NCI-H82 (cell line): ENCODE results near the gene TBATA.
"Not testable (repeated sequence)": the region's sequence is repeated elsewhere in the genome, so short reads cannot be mapped to it uniquely, and the experiment has no call there.

Source experiments
- DNase-seq: peaks from one replicate; lab custom pipeline; 2025; lab: John Stamatoyannopoulos, UW

TBATA gene

GRCh38 chr10:70778267-70778924 is 6.8 kb downstream of the TBATA start:
- no peak for DNase-seq

GRCh38 chr10:70777063-70777875 is 7.9 kb downstream of the TBATA start:
- DNase-seq: no peak

- no peak for DNase-seq
These were observed 8.6 kb downstream of the TBATA start for GRCh38 chr10:70776455-70777005.

- DNase-seq: no peak
These were observed 9.3 kb downstream of the TBATA start for GRCh38 chr10:70775679-70776454.

- no peak for DNase-seq
These were observed 10.1 kb downstream of the TBATA start for GRCh38 chr10:70774810-70775678.

- DNase-seq: no peak
These were observed 11.0 kb downstream of the TBATA start for GRCh38 chr10:70773965-70774809.

- no peak for DNase-seq
These were observed 11.7 kb downstream of the TBATA start for GRCh38 chr10:70773461-70773860.

GRCh38 chr10:70772627-70773026 is 12.6 kb downstream of the TBATA start:
- no peak for DNase-seq

GRCh38 chr10:70771311-70772194 is 13.6 kb downstream of the TBATA start:
- DNase-seq: no peak

- DNase-seq: not testable (repeated sequence)
These were observed 14.7 kb downstream of the TBATA start for GRCh38 chr10:70770516-70770915.

- no peak for DNase-seq
These were observed 15.2 kb downstream of the TBATA start for GRCh38 chr10:70770001-70770400.

- no peak for DNase-seq
These were observed 16.1 kb downstream of the TBATA start for GRCh38 chr10:70769121-70769520.

GRCh38 chr10:70768026-70768685 is 17.0 kb downstream of the TBATA start:
- DNase-seq: not testable (repeated sequence)

- DNase-seq: no peak
These were observed 19.2 kb downstream of the TBATA start for GRCh38 chr10:70765794-70766594.

- no peak for DNase-seq
These were observed 21.6 kb downstream of the TBATA start for GRCh38 chr10:70763567-70763966.

- peak; percentile 4 for DNase-seq
These were observed 22.6 kb downstream of the TBATA start for GRCh38 chr10:70762441-70763175.

GRCh38 chr10:70761727-70762350 is 23.3 kb downstream of the TBATA start:
- DNase-seq: no peak
